BE2C (cell line): ENCODE measurements around the gene ZNF25.
"Not testable (repeated sequence)": the region's sequence is repeated elsewhere in the genome, so short reads cannot be mapped to it uniquely, and the experiment has no call there.

Experiments used
- DNase-seq: peaks from one replicate; pipeline ENCODE4 v3.0.0-alpha.2; 2020
- H3K27me3 ChIP-seq: fragments of 250-450 bp; sonication (Bioruptor Pico); 2 replicates; pipeline ENCODE4 v1.5.1; 2020; ENCODE audit warnings: mild to moderate bottlenecking
- H3K36me3 ChIP-seq: fragments of 250-450 bp; sonication (Bioruptor Pico); 2 replicates; pipeline ENCODE4 v1.5.1; 2020; ENCODE audit warnings: mild to moderate bottlenecking
- H3K4me1 ChIP-seq: fragments of 250-450 bp; sonication (Bioruptor Pico); 2 replicates; pipeline ENCODE4 v1.5.1; 2020
- H3K4me3 ChIP-seq: 2 replicates; pipeline ENCODE4 v1.5.1; 2011; ENCODE audit warnings: low read depth, low read length
- H3K9me3 ChIP-seq: fragments of 250-450 bp; sonication (Bioruptor Pico); 2 replicates; pipeline ENCODE4 v1.5.1; 2020
- TF ChIP-seq, protein P1 (sequence below): IDR thresholded peaks from 2 replicates; pipeline ENCODE4 v1.5.1; 2012; ENCODE audit warnings: mild to moderate bottlenecking, low read depth, low read length

ZNF25 gene

GRCh38 chr10:37930423-37930822, 46.0 kb downstream of the ZNF25 start:
- no peaks in the 10 kb centered on the region for H3K4me1 ChIP-seq
- TF ChIP-seq, protein P1, sequence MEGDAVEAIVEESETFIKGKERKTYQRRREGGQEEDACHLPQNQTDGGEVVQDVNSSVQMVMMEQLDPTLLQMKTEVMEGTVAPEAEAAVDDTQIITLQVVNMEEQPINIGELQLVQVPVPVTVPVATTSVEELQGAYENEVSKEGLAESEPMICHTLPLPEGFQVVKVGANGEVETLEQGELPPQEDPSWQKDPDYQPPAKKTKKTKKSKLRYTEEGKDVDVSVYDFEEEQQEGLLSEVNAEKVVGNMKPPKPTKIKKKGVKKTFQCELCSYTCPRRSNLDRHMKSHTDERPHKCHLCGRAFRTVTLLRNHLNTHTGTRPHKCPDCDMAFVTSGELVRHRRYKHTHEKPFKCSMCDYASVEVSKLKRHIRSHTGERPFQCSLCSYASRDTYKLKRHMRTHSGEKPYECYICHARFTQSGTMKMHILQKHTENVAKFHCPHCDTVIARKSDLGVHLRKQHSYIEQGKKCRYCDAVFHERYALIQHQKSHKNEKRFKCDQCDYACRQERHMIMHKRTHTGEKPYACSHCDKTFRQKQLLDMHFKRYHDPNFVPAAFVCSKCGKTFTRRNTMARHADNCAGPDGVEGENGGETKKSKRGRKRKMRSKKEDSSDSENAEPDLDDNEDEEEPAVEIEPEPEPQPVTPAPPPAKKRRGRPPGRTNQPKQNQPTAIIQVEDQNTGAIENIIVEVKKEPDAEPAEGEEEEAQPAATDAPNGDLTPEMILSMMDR = no peak
- no peaks in the 10 kb centered on the region for H3K9me3 ChIP-seq
- DNase-seq = no peak
- H3K4me3 ChIP-seq = no peak overlapping the region
- no peaks in the 10 kb centered on the region for H3K36me3 ChIP-seq
- no peaks in the 10 kb centered on the region for H3K27me3 ChIP-seq

DNA sequence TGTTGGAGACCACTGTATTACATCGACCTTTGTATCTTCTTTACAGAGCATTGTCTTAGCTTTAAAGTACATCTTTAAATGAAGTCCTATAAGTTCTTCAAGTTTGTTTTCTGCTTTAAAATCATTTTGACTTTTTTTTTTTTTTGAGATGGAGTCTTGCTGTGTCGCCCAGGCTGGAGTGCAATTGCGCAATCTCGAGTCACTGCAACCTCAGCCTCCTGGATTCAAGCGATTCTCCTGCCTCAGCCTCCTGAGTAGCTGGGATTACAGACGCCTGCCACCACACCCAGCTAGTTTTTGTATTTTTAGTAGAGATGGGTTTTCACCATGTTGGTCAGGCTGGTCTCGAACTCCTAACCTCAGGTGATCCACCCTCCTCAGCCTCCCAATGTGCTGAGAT, 68.3 kb downstream of the ZNF25 start:
- H3K9me3 ChIP-seq, H3K4me1 ChIP-seq, H3K36me3 ChIP-seq, DNase-seq, H3K4me3 ChIP-seq, H3K27me3 ChIP-seq: not testable (repeated sequence)

DNA sequence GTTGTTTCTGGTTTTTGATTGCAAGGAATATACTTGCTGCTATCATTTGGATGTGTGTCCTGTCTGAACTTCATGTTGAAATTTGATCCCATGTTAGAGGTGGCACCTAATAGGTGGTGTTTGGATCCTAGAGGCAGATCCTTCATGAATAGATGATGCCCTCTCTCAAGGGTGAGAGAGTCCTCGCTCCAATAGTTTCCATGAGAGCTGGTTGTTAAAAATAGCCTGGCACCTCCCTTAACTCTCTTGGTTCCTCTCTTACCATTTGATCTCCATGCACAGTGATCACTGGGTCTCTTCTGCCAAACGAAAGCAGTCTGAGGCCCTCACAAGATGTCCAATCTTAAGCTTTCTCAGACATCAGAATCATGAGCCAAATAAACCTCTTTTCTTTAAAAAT, 70.1 kb downstream of the ZNF25 start:
- DNase-seq = no peak
- no peaks in the 10 kb centered on the region for H3K27me3 ChIP-seq
- TF ChIP-seq, protein P1 = no peak
- H3K4me1 ChIP-seq = no peaks in the 10 kb centered on the region
- H3K4me3 ChIP-seq = no peak overlapping the region
- H3K9me3 ChIP-seq = no peaks in the 10 kb centered on the region
- H3K36me3 ChIP-seq = no peaks in the 10 kb centered on the region
